NAMALWA (cell line): Measurements from ENCODE around the gene TIMM17B.

Source experiments
- DNase-seq: peaks from one replicate; pipeline ENCODE4 v3.0.0-alpha.2; 2015; ENCODE audit warnings: low spot score

TIMM17B gene

GRCh38 chrX:48897625-48898306 is at the start of gene TIMM17B, which contains the start of gene PQBP1:
TSS of gene TIMM17B (minus strand) at chrX:48897768. CDS start at chrX:48897749, 19 bp downstream.
TSS of gene PQBP1 (plus strand) at chrX:48897930. CDS start at chrX:48898510, 580 bp downstream.
- peak; percentile 95 for DNase-seq

DNA sequence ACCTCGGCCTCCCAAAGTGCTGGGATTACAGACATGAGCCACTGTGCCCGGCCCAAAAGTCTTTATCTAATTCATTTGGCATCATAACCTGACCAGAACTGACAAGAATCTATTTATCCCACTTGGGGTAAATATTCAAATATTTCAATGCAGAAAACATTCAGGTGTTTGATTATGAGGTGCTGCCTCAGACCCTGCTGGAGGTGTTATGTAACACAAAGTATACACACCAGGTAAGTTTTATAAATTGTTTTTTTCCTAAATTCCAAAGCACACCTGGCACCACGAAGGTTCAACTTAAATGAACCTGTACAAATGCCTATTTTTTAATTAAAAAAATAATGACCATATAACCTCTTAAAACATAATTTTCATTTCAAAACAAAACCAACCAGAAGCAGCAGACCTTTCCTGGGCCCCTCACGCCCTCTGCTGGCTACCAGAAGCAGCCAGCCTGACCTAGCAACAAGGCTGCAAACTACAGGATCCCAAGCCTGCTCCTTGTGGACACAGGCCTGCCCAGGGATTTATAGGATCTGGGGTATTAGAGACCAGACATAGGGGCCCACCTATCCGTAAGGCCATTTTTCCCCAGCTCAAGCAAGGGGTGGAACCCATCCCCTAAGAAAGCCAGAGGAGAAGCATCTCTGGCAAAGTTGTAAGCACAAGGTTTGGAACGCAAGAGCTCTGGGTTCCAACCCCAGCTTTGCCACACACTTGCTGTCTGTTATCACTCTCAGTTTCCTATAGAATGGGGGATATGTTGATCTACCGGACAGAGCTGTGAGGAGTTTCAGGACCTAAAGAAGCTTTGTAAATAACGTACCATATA is 48.2 kb upstream of the TIMM17B start:
- peak; percentile 54 for DNase-seq

- DNase-seq = no peak
These were observed 45.3 kb upstream of the TIMM17B start for GRCh38 chrX:48942895-48943294.

DNA sequence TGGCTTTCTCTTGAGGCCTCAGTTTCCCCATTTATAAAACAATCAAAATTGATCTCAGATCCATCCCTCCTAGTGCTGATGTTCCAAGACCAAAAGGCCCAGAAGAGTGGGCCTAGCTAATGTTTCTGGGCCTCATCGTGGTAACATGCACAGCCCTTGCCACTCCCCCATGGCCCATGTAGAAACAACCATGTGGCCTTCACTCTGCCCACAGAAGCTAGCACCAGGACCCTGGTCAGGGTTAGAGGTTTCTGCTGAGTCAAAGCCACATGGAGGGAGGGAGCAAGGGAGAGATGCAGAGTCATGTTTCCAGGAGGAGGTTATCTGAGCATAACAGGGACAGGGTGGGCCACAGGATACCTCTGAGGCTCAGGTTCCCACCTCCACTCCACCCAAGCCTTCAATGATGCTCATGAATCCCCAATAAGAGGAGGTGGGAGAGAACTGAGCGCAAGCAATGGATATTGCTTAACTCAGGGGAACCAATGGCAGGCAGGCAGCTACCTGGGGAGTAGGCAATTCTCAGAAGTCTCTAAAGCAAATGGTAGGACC is 42.9 kb upstream of the TIMM17B start:
- no peak for DNase-seq

DNA sequence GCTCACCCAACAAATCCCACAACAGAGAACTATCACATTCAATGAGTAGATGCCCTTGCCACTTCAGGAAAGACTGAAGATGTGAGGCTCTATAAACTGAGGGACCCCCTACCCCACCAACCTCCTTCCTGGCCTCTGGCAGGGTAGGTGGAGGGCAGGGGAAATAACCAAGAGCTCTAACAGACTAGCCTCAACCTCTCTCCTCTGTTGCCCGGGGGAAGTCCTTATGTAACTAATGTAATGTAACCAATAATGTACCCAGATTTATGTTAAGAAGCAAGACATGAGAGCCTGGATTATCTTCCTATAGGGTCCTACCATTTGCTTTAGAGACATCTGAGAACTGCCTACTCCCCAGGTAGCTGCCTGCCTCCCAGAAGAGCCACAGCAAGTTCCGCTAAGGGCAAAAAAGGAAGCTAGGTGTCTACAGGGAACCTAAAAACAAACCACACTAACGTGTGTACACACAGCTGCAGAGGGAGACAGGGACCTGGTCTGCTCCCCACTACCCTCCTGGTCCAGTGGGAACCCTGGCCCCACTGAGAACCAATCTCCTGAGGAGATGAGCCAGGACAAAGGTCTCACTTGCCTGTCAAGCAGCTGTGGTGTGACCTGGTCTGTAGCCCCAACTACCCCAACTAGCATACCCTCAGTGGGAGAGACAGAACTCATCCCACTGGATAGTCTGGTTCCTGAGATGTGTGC is 42.1 kb upstream of the TIMM17B start:
- peak; percentile 74 for DNase-seq

DNA sequence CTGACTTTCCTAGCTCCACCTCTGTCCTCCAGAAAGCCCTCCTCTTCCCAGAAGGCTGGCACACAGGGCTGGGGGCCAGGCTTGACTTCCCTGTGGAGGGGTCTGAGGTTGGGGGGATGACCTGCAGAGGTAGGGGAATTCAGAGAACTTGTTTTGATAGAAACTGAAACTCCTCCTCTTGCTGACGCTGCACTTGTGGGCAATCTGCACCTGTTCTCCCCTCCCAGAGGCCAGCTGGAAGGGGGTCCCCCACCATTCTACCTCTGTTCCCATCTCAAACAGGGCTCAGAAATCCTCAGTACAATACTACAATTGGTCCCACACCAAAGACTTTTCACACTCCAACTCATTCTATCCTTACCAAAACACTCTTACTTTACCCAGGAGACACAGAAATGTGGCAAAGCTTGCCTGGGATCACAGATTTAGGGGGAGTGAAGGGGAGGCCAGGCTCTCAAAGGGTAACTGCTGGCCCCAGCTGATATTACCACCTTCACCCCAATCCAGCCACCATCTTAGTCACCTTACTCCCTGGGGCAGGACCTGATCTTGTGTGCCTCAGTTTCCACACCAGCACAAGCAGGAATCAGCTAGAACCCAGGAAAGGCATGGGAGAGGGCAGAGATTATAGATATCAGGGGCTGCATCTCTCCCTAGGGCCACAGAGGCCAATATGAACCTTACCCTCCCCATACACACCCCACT is 41.3 kb upstream of the TIMM17B start:
- peak; percentile 86 for DNase-seq

- peak; percentile 86 for DNase-seq
These were observed 39.7 kb upstream of the TIMM17B start for GRCh38 chrX:48937054-48937907.

DNA sequence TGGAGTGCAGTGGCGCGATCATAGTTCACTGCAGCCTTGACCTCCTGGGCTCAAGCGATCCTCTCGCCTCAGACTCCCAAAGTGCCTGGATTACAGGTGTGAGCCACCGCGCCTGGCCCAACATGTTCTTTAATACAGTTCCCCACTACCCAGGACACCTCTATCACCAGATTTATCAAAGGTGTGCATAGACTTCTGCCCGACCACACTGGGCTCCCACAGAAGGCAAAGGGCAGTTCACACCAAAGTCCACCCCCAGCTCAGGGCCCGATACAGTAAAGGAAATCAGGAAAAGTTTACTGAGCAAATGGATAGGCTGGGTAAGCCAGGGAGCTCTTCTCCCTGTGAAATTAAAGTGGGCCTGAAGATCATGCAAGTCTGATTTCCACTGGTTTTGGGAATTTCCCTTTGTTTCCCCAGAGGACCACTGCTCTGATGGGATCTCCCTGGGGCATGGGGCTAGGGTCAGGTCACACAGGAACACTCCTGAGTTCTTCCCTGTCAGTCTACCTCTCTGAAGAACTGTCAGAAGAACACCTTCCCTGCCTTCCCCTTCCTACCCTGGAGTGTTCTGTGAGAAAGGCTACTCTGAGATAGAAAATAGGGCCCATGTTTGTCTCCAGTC is 39.0 kb upstream of the TIMM17B start:
- no peak for DNase-seq

DNA sequence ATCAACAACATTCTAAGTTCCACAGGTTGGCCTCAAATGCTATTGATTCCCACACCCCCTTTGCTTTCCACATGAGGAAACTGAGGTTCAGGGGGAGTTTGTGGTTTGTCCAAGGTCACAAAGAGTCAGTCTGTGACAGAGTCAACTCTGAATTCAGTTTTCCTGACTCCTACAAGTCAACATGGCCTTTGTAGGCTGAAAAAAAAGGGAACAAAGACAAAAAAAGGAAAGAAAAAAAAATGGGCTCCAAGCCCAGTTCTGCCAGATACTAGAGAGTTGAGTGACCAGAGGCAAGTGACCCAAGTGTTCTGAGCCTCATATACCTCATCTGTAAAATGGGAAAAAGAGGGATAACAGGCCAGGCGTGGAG is 37.7 kb upstream of the TIMM17B start:
- no peak for DNase-seq

DNA sequence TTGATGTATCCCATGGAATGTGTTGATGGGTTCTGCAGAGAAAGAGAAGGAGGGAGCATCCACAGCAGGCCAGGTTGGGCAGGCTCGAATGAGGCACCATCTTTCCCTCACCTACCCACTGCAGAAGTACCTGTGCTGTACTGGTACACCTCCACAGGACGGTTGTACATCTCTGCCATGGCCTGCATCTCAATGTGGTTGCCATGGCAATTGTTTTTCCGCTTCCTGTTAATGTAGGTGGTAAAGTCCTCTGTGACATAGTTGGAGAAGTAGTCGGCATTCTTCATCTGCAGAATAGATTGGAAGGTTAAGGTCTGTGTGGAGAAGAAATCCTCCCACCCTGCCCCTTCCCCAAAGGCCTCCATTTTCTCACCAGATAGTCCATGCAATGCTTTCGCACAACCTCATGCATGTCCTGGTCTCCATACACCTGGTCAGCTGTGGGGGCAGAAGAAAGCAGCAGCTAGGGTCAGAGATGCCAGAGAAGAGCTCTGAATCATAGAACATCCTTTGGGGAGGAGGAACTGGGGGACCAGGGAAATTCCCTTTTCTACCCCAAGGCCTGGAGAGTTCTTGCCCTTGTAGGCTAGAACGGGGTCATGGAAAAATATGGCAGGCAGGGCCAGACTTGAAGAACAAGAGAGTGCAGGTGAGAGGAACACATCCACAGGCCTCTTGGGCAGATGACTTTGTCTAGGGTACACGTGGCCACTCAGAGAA is 37.2 kb upstream of the TIMM17B start:
- DNase-seq = no peak

GRCh38 chrX:48933757-48934156 is 36.2 kb upstream of the TIMM17B start:
- no peak for DNase-seq

DNA sequence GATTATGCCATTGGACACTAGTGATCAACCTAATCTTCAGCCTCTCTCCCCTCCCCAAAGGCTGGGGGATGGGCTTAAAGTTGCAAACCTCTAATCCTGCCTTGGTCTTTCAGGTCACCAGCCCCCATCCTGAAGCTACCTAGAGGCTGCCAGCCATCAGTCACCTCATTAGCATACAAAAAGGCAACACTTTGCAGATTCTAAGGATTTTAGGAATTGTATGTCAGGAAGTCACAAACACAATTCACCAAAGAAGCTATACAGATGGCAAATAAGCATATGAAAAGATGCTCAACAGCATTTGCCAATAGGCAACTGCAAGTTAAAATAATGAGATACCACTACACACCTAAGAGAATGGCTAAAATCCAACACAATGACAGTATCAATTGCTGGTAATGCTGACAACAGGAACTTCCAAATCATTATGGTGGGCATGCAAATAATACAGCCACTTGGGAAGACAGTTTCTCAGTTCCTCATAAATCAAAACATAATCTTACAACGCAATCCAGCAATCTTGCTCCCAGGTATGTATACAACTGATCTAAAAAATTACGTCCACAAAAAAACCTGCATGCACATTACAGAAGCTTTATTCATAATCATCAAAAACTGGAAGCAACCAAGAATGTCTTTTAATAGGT is 30.3 kb upstream of the TIMM17B start:
- DNase-seq = no peak

DNA sequence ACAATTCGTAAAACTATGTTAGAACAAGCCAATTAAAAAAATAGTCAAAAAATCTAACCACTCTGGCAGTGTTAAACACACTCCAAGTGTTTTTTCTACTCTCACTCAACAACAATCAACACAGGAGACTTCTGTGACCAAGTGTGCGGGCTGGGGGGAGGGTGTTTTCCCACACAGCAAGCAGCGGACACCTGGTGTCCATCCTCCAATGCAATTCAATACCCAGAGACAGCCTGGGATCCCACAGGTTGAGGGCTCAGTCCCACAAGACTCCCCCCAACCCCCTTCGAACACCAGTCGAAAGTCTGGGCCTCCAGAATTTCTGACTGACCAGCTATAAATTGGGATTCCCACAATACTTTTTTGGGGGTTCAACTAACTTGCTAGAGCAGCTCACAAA is 29.6 kb upstream of the TIMM17B start:
- DNase-seq = no peak

GRCh38 chrX:48924270-48924669 is 26.7 kb upstream of the TIMM17B start:
- no peak for DNase-seq

GRCh38 chrX:48923771-48924170 is 26.2 kb upstream of the TIMM17B start:
- no peak for DNase-seq

DNA sequence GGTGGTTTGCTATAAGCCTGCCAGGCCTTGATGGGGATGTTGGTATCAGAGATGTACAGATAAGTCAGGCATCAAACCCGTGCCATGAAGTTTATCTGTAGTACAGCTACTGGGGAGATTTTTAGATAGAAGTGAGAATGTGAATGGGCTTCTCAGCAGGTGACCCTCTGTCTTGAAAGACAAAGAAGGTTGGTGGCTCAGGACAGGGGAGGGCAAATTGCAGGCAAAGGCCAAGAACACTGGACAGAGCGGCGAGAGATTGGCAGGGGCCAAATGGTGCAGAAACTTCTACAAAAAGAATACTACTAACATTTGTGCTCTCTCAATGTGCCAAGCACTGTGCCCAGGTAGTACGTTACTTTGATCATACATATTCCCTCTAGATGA is 23.1 kb upstream of the TIMM17B start:
- DNase-seq = no peak

GRCh38 chrX:48919947-48920717 is 22.6 kb upstream of the TIMM17B start:
- DNase-seq = no peak

DNA sequence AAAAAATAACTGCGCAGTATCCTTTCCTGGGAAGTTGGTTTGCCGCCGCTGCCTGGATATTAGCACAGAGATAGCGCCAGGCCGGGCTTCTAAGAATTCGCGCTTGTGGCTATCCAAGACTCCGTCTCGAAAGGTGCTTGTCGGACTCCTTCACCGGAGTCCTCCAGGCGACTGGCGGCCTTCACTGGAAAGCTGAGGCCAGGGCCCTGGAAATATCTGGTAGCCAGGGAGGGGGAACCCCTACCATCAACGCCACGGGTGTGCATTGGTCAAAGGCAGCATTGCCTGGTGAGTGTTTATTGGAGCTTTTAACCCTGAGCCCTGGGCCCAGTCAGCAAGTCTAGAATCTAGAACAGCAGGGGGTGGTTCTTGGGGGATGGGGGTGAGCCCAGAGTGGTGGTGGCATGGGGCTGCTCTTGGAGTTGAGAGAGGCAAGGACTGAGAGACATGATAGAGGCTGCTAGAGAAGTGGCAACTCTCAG is 21.8 kb upstream of the TIMM17B start:
- no peak for DNase-seq
